Posterior vena cava (tissue), 2 donors: Measurements from ENCODE around the gene GDPD5. TPM values are rescaled to one million over a fixed set of nuclear protein-coding genes. Genes with fewer than 3 reads are reported as not detected.

Experiments
- DNase-seq: peaks from one replicate; pipeline ENCODE4 v3.0.0-alpha.2; 2020; ENCODE audit warnings: low spot score
- intact Hi-C, 2 donors: fragments of 100-400 bp; cut with DNase I; formaldehyde crosslinking; loops; one replicate each; pipeline versions ENCODE4 v1.14.1 to v1.14.2; 2022 to 2023
- total RNA-seq, 2 donors: library from RNA; stranded (reverse); fragmentation: NEBNext Ultra II Directional; extraction: Animal tissue kit (Norgen Biotek cat#: 25700); gene quantifications; one replicate each; pipeline ENCODE4 v1.2.1, GENCODE V29; 2021
- donor health status: DM: yes; HTN: yes; CAD: no.
- donor health status: DM: yes; HTN: yes; CAD: no.

Gene GDPD5
- total RNA-seq, 2 donors from 2014 or later = 30.1 to 37.5 TPM

DNA sequence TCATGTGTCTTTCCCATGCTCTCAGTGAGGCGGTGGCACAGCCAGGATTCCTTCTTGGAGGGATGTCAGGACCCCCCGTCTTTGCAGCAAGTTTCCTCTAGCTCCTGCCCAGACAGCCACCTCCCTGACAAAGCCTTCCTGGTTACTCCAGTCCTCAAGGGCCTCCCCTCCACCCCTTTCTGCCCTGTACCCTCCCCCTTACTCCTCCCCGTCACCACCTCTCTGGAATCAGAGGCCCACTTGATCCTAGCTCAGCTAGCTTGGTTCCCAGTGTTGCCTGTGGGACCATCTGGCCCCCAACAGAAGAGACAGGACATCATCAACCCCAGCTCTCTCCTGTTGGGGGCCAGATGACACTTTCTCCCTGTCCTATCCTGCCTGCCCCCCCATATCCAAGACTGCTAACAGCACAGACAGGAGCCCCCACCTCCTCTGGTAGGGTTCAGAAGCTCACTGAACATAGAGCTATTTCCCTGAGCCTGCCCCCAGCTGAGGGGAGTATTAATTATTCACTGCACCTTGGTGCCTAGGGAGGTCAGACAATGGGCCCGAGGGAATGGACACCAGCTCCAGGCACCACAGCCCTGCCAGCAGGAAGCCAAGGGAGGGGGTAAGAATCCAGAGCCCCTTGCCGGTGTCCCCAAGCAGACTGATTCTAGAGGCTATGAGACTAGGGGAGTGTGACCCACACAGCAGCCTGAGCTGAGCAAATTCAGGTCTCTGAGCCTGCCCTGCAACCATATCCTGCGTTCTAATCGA is 3.3 kb downstream of the GDPD5 start:
- intact Hi-C loops = loop anchor here in 1 of 2 donors (10.0 kb wide), 1 partner anchor 238 kb away; no protein-coding TSS in a partner anchor
- DNase-seq = no peak

DNA sequence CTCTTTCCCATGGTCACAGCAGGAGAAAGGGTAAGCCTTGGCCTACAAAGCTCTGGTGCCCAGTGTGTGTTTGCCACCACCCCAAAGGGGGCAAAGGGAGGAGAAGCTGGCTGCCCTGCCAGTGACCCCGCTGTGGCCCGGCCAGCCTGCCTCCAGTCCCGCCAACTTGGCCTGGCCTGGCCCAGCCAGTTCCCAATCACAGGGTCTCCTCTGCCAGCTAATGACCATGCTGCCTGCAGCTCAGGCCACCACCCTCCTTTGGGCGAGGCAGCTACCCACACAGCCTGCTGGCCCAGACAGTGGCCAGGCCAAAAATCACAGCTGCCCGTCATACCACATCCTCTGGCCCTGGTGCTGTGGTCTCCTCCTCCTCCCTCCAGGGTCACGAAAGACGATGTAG is 5.1 kb downstream of the GDPD5 start:
- DNase-seq = no peak
- intact Hi-C loops = loop anchor here in 1 of 2 donors (10.0 kb wide), 1 partner anchor 236 kb away; no protein-coding TSS in a partner anchor

DNA sequence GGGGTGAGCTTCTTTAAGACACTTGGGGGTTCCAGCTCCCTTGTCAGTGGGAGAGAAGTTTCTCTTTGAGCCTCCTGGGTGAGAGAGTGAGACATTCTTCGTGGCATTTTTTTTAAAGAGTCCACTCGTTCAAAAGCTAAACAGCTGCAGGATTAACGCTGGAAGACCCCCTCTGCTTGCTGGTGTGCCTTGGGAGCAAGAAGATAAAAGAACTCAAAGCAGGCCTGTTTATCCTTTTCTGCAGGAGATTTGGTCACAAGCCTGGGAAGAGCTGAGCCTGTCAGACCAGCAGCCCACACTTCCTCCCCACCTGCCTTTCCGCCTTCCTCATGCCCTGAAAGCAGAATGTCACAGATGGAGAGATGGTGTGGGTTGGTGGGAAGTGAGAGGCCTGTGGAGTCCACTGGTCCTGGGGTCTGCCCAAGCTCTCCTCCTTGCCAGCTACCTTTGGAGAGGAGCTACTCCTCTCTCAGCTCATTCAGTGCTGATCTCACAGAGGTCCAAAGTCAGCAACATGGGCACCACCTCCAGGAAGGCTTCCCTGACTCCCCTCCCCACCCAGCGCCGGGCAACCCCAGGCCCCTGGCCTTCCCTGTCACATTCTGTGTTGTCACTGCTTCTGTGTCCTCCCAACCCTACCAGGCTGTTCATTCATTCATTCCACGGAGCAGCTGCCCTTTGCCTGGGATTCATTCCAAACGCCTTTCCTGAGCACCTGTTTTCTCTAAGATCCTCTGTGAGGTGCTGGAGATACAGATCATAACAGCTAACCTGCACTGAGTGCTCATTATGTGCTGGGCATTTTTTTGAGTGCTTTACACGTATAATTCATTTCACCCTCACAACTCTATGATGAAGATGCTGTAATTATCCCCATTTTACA is 6.7 kb downstream of the GDPD5 start:
- intact Hi-C loops = no loop called here
- no peak for DNase-seq

DNA sequence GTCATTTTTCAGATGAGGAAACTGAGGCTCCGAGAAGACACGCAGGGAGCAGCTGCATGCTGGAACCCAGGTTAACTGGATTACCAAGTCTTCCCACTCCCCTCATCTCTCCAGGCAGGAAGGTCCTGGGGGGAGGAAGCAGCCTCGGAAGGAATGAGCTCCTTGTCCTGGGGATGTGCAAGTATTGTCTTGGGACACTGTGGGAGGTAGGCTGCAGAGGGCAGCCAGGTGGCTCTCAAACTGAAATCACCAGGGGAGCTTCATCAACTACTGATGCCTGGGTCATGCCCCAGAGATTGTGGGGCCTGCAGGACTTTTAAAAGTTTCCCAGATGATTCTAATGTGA is 7.6 kb downstream of the GDPD5 start:
- no peak for DNase-seq
- intact Hi-C loops = no loop called here

DNA sequence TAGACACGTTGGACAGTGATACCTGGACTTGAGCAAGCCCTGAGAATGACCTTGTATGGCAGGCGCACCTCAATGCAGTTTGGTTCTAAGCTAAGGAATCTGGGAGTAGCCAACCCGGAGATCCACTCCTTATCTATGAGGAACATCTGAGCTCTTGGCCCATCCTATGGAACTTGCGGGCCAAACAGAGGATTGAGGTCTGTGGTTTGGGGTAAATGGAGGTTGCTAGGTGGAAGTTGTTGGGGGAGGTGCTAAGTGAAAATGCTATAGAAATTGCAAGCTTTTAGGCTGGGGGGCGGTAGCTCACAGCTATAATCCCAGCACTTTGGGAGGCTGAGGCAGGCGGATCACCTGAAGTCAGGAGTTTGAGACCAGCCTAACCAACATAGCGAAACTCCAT is 8.9 kb downstream of the GDPD5 start:
- DNase-seq = no peak
- intact Hi-C loops = no loop called here

DNA sequence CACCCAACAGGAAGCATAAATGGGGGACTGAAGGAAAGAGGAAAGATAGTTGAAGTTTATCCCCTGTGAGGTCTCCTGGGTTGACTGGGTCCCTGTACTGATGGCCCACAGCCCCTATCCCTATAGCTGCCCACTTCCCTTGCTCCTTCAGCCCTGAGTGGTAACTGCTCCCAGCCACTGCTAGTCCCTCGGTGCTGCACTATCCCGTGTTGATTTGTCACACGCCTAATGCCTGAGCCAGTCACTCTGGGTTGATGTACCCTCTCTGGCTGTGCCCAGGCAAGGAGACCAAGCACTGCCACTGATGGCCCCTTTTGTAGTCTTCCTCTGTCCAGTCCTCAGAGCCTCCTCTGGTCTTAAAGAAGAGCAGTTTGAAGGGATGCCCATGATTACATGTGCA is 9.6 kb downstream of the GDPD5 start:
- intact Hi-C loops = no loop called here
- DNase-seq = no peak

DNA sequence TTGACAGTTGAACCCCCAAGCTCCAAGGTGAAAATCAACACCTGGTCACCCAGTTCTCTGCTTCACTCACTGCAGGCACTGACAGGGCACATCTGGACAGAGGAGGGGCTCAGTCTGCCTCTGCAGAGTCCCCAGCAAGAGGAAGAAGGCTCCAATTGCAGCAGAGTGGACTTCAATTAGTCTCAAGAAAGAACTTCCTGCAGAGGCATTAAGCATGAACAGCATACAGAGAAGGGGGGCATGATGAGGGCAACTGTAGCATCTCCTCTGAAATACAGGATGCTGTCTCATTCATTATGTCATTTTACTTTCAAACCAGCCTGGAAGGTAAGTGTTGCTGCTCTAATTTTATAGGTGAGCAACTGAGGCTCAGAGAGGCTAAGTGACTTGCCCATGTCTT is 11.1 kb downstream of the GDPD5 start:
- DNase-seq = no peak
- intact Hi-C loops = no loop called here

DNA sequence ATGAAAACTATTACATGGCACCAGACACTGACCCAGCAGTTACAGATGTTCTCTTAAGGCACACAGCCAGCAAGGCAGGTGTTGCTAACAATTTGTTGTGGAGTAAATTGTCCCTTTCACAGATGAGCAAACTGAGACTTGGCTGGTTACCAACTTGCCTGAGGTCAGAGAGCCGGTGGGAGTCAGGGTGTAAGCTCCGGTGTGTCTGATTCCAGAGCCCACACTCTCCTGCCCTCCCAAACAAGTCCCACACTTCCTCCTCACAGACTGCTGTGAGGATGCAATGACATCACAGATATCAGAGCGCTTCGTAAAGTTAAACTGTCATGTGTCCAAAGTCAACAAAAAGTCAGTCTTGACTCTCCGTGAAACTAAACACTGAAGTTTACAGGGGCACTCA is 12.5 kb downstream of the GDPD5 start:
- intact Hi-C loops = no loop called here
- DNase-seq = no peak

DNA sequence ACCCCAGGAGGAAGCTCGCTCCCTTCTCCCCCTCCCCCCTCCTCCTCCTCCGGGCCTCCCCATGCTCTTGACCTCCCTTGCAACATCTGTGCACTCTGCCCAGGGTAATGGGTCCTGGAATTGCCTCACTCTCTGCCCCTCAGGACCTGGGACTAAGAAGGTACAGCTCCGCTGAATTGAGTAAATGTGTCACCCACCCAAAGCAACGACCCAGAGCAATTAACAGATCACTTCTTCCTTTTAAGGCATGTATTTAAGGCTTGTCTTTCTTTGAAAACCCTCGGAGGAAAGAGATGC is 15.1 kb downstream of the GDPD5 start:
- intact Hi-C loops = no loop called here
- DNase-seq = no peak

DNA sequence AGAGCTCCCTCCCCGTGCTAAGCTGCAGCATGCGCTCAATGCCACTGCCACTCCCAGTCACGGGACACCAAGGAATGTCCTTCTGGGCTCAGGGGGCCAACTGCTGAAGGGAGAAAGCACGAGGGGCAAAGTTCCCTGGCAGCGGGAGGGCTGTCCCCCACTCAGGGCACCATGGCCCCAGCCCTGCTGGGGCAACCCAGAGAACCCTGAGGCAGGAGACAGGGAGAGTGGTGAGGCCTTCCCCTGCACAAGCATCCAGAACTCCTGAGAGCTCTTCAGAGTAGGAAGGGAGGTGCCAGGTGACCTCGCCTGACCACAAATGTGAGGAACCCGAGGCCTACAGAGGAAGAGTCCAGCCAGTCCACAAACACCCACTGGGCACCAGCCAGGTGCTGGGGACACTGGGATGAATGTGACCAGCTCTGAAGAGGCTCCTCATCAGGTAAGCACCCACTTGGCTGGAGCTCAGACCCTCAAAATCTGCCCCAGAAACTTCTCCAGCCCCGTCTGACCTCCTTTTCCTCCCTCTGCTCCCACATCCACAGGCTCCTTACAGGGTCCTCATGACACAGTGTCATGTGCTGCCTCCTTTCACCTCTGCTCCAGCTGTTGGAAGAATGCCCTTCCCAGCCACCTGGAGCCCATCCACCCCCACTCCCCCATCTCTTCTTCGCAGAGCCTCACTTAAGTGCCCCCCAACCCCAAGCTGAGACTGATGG is 15.6 kb downstream of the GDPD5 start:
- intact Hi-C loops = no loop called here
- no peak for DNase-seq

DNA sequence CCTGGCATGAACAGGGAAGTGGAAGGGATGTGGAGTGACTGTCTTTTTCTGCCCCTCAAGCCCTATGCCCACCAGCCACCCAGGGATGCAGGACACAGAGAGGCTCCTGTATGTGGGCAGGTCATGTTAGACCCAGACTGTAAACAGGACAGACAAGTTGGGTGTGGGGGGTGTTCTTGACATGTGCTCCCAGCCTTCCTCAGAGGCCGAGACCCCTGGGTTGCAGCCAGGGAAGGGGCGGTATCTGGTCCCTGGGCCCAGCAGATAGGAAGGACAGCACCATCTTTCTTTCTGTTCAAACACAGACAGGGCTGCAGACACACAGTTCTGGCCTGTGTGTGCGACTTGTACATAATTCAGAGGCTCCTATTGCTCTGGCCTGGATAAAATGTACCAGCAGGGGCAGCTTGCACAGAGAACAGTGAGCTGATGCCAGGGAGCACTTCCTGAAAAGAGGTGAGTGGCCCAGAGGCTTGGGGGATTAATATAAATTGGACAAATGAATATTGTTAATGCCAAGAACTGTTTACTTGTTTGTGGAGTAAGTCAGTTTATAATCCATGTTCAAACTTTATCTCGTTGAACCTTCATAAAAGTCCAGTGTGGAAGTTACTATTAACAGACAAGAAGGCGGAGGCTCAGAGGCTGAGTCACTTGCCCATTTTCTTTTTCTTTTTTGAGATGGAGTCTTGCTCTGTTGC is 16.6 kb downstream of the GDPD5 start:
- intact Hi-C loops = no loop called here
- DNase-seq = no peak

DNA sequence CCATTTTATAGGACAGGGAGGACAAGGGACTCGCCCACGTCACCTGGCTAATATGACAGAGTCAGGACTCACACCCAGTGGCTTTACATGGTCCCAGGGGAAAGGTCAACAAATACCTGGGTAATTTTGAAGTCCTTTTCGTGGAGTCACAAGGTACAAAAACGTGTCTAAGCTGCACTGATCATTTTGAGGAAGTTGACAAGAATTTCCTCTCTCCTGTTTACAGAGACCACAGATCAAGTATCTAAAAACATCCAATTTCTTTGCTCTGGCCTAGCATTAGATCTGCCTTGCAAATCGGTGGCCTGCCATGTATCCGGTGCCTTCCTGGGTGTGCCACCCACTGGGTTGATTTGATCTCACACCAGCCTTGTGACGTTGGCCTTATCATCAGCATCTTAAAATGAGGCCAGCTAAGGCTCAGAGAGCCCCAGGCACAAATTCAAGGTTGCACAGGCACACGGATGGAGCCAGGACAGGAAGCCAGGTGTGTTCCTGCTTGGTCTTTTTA is 17.6 kb downstream of the GDPD5 start:
- intact Hi-C loops = no loop called here

DNA sequence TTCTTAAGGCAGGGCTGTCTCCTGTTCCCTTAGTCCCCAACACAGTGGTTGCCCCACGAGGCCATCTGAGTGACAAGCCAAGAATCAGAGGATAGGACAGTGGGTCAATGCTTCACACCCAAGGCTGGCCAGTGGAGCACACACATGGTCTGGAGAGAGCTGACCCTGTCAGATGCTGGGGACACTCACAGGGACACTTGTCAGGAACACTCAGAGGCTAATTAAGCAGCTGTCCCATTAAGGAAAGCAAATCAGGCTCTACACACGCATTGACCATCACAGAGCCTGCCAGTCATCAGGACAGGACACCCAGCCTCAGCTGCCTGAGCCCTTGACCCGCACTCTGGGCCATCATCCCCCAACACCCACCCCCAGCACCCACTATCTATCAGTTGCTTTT is 18.2 kb downstream of the GDPD5 start:
- no peak for DNase-seq

More for the DNA sequence above, 17.6 kb downstream of the GDPD5 start:
- no peak for DNase-seq

DNA sequence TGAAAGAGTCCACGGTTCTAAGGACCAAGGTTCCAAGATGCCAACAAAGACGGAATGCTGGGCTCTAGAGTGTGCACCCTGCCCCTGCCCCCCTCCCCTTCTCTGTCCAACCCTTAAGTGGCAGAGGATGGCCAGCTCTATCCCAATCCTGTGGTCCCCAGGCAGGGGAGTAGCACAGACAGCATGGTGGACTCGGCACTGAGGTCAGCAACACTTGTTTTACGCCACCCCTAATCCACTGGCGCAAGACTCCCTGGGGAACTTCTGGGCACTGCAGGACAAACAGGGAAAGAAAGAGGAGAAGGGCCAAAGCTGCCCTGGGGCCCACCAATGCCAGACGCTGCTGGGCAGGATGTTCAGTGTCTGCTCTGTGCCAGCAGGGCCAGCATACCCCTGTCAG is 18.9 kb downstream of the GDPD5 start:
- no peak for DNase-seq
- intact Hi-C loops = no loop called here

More for the DNA sequence above, 18.2 kb downstream of the GDPD5 start:
- intact Hi-C loops = no loop called here

DNA sequence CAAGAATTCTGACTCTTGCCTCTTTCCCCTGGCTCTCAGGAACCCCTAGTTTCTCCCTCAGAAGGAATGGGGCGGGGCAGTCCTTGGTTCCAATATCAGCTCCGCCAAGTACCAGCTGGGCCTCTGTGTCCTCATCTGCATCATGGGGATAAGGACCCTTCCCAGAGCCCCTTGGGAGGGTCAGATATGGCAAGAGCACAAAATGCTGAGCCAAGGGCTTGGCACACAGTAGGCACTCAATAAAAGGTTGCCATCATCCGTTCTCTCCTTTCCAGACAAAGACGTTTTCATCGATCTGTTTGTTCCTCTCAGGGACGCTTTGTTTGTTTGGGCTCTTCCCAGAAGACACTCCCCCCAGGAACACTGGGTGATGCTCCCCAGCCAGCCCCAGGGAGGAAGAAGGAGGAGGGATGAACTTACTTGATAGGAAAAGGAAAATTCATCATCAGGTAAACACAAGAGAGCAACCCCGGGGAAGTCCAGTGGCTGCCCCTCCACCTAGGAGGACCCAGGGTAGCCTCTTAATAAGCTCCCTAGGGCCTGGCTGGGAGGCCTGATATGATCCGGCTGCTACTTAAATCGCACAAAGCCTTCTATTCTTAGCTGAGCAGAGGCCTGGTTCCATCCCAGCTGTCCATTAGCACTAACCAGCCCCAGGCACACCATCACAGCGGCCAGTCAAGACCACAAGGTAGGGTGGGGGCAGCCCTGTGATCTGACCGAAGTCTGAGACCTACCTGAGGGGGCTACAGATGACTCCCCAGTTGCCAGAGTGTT is 19.6 kb downstream of the GDPD5 start:
- intact Hi-C loops = no loop called here
- DNase-seq = no peak

DNA sequence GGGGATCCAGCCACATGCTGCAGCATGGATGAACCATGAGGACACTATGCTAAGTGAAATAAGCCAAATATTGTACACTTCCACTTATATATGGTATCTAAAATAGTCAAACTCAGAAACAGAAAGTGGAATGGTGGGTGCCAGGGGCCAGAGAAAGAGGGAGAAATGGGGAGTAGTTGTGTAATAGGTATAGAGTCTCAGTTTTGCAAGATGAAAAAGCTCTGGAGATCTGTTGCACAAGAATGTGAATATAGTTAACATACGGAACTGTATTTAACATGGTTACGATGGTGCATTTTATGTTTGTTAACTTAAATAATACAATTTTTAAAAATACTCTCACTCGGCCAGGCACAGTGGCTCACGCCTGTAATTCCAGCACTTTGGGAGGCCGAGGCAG is 21.2 kb downstream of the GDPD5 start:
- DNase-seq = no peak
- intact Hi-C loops = no loop called here

DNA sequence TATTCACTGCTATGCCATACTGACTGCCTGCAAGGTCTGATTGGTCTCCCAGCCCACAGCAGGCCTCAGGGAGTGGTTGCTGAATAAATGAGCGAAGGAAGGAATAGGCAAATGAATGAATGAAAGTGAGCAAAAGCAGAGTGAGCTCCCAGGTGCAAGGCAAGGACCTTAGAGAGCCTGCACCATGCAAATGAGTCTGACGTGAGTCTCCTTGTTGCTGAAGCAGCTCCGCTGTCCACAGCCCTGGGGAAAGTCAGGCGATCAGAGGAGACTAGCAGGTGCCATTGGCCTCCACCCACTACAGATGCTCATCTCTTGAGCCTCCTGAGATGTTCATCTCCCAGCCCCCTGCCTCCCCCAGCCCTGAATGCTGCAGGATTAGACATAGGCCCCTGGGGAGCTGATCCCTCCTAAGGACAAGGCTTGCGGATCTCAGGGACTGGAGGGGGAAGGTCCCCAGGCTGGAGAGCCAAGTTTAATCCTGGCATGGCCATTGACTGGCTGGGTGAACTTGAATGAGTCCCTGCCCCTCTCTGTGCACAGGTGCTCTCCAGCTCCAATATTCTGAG is 22.1 kb downstream of the GDPD5 start:
- no peak for DNase-seq
- intact Hi-C loops = no loop called here

DNA sequence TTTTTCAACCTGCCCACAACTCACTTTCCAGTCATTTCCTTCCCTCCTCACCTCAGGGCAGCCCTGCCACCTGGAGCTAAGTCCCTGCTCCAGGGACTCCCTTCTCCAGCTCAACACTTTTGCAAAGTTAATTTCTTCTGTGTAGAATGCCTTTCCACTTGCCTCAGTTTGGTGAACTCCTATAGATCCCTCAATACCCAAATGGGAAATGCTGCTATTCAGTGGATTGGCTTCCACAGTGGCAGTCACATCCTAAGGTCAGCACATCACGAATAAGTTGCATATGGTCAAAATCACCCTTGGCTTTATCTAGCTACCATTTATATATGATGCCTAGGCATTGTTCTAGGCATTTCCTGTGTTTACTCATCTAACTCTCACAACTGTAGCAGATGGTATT is 23.6 kb downstream of the GDPD5 start:
- DNase-seq = no peak
- intact Hi-C loops = no loop called here
